ENCODE data around the gene SEMA6A.

Gene SEMA6A

GRCh38 chr5:116488356-116489041, 86.1 kb downstream of the SEMA6A start:
- no peak for DNase-seq

- no peak for DNase-seq
Observed at GRCh38 chr5:116487045-116487444, 87.6 kb downstream of the SEMA6A start.

- DNase-seq: no peak
Observed at GRCh38 chr5:116486588-116486987, 88.0 kb downstream of the SEMA6A start.

- no peak for DNase-seq
Observed at GRCh38 chr5:116484645-116485044, 90.0 kb downstream of the SEMA6A start.

- no peak for DNase-seq
Observed at GRCh38 chr5:116482394-116482793, 92.2 kb downstream of the SEMA6A start.

- no peak for DNase-seq
Observed at GRCh38 chr5:116480894-116481510, 93.6 kb downstream of the SEMA6A start.

- DNase-seq: no peak
Observed at GRCh38 chr5:116479776-116480675, 94.6 kb downstream of the SEMA6A start.

- no peak for DNase-seq
Observed at GRCh38 chr5:116478491-116478890, 96.1 kb downstream of the SEMA6A start.

- DNase-seq: no peak
Observed at GRCh38 chr5:116476897-116477537, 97.6 kb downstream of the SEMA6A start.

GRCh38 chr5:116475338-116475737, 99.3 kb downstream of the SEMA6A start:
- DNase-seq: no peak

- no peak for DNase-seq
Observed at GRCh38 chr5:116473706-116474105, 100.9 kb downstream of the SEMA6A start.

GRCh38 chr5:116472274-116472673, 102.3 kb downstream of the SEMA6A start:
- no peak for DNase-seq

GRCh38 chr5:116469631-116470030, 105.0 kb downstream of the SEMA6A start:
- no peak for DNase-seq

GRCh38 chr5:116468583-116468982, 106.0 kb downstream of the SEMA6A start:
- no peak for DNase-seq

- no peak for DNase-seq
Observed at GRCh38 chr5:116467465-116467843, 107.2 kb downstream of the SEMA6A start.

GRCh38 chr5:116466727-116467464, 107.7 kb downstream of the SEMA6A start:
- no peak for DNase-seq

- no peak for DNase-seq
Observed at GRCh38 chr5:116465411-116465810, 109.2 kb downstream of the SEMA6A start.

GRCh38 chr5:116464144-116464708, 110.4 kb downstream of the SEMA6A start:
- DNase-seq: no peak

- DNase-seq: no peak
Observed at GRCh38 chr5:116462500-116462899, 112.1 kb downstream of the SEMA6A start.

- no peak for DNase-seq
Observed at GRCh38 chr5:116459301-116459700, 115.3 kb downstream of the SEMA6A start.

- DNase-seq: no peak
Observed at GRCh38 chr5:116457062-116457461, 117.6 kb downstream of the SEMA6A start.

- DNase-seq: no peak
Observed at GRCh38 chr5:116456036-116456435, 118.6 kb downstream of the SEMA6A start.
